ENCODE results near the gene SPAG17.

The SPAG17 gene

DNA sequence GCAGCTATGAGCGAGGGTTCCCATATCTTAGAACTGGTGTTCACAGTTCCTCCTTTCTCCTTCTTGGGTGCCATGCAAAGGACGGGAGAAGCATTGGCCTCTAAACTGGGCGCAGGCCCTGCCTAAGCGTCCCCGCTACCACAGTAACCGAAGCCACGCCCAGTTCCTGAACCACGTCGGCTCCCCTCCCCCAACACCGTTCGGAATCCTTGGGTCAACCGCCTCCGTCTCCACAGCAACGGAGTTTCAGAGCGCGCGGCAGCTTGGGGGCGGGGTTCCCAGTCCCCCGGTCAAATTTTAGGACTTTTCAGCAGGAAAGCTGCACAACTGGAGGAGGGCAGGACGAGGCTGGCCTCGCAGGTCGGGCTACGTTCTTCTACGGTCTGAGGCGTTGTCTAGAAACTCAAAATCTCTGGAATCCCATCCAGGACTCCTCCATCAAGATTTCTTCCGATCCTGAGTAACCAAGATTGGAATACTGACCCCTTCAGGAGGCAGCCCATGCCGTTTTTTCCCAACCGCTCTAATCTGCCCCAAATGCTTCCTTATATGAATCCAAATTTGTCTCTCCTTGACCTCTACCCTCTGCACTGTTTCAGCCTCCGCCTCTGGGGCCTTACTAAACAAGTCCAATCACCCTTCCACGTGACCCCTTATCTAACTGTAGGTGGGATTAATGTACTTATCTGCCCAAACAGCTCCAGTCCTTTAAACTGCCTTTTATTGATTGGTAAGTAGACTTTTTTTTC is at the start of gene SPAG17:
SPAG17 (minus strand) TSS at position 145 of the 749 bp plus-strand sequence; CDS start at position 74, 71 bp downstream.
- peak; percentile 36 for DNase-seq

DNA sequence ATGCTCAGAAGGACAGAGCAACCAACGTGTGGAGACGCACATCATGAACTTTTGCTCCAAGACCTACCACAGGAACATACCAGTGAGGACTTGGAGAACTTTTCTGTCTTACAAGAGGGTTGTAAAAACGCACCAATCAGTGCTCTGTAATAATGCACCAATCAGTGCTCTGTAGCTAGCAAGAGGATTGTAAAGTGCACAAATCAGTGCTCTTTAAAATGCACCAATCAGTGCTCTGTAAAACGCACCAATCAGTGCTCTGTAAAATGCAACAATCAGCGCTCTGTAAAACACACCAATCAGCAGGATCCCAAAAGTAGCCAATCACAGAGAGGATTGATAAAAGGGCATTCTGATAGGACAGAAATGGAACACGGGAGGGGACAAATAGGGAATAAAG is 40.4 kb upstream of the SPAG17 start:
- DNase-seq = no peak

DNA sequence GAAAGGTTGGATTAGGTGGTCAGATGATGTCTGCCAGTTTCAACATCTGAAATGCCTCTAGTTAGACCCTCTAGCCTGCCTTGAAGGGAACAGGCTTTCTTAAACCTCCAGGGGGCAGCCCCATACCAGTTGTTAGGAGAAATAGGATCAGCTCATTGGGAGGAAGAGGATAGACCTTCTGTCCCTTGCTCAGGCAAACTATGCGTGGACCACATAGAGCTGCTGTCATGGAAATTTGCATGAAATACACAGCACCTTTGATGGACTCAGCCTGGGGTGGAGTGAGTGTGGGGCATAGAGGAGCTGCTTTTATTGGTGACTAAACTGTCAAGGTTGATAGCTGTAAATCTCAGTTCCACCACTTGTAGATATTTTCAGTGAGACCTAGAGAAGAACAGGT is 38.4 kb upstream of the SPAG17 start:
- DNase-seq = no peak

DNA sequence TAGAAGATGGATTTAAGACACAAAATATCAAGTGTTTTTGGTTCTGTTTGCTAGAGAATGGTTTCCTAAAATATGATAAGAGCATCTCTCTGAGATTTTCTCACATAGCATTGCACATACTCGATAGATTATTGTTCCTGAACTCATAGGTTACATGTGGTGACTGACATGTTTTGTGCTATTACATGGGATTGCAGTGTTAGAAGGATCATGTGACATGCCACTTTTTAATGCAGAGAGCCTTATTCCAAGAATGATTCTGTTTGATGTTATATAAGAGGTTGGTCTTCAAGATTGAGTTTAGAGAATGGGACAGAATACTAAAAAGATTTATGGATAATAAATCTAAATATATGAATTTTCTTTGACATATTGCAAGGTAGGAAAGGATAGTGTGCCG is 34.4 kb upstream of the SPAG17 start:
- DNase-seq = no peak

DNA sequence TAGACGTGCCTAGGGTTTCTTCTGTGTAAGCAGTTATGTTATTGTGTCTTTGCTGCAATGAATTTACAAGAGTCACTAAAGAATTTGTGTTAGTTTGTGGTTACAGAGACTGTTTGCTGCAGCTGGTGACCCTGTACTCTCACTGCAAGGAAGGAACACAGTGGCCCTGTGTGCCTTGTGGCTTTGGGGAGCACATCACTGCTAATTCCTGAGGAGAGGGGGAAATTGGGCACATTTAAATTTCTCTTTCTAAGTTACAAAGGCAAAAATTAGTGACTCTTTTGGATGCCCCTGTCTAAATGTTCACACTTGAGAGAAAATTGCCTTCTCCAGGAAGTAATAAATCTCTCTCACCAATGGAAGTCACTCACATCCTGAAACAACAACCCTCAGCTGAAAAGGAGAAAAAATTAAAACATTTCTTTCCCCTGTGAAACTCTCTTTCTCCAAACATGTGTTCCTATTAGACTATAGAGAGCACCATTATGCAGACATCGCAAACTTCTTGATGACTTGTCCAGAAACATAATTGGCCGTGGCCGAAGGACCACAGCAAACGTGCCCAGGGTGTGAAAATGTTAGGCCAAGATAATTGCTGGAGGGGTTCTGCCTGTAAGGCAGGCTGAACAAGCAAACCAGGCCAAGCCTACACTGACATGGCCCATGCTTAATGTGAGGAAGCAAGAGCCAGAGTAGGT is 32.3 kb upstream of the SPAG17 start:
- DNase-seq = no peak

DNA sequence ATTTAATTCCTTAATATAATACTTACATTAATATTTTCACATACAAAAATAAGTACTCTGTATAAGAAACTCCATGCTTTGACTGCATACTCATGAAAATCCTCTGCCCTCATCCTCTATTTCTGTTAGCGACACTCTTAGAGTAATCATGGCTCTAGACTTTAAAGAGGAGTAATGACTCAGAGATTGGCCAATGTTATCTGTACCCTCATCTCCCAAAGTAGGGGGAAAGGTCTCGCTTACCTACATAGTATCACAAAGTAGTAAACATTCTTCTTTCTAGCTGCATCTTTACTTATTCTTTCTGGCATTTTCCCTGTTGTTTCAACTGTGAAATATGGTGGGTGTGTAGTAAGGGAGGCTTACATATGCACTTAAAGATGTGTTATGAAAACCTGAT is 29.8 kb upstream of the SPAG17 start:
- no peak for DNase-seq

DNA sequence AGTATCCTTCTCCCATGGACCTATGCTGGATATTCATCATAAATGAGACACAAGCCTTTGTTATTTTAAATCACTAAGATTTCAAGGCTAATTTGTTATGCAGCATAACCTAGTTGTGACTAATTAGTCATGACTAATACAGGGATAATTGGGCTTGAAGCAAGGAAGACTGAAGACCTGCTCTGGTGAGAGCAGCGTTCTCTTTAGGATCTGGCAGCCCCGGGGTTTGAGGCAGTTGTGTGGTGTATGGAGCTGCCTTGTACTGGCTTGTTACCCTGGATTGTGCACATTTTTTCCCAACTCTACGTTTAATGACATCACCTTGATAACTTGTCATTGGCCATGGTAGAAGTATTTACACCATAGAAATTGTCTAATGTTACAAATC is 25.7 kb upstream of the SPAG17 start:
- DNase-seq = no peak

DNA sequence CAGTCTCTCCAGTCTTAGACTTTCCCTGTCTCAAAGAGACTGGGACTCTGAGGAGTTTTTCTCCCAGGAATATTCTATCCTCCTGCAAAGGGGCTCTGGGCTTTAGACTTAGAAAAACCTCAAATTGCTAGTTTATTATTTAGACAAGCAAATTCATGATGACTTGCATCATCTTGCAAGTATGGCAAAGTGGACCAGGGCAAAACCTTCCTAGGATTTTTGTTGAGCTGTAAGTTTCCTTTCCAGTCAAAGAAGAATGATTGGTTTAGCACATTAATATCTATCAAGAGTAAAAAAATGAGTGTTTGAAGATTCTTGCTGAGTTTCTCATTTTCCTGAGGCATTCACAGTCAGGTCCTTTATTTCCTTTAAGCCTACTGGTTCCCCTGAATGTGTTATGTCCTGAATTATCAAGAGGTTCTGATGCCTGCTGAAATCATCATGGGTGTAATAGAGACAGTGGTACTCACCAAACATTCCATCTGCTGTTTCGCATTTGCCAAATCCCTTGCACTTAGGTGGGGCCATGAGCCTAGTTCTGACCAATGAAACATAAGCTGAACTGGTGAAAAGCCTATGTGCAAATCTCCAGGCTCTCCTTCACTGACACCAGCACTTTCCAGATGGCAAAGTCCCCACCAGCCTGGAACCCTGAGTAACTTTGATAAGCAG is 25.2 kb upstream of the SPAG17 start:
- DNase-seq = no peak

DNA sequence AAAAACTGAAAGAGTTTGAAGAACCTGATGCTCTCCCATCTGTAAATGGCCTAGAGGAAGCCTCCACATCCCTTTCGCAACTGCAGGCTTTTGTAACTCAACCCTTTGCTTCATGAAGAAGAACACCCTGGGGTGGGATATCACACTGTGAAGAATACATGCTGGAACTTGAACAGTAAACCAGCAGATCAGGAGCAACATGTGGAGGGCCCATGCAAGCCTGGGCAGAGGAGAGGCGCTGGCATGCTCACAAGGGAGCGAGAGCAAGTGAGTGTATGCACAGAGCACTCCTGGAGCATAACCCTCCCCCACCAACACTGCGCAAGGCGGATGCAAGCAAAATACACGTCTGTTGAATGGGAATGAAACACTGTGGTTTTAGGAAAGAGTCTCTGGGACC is 24.6 kb upstream of the SPAG17 start:
- no peak for DNase-seq

DNA sequence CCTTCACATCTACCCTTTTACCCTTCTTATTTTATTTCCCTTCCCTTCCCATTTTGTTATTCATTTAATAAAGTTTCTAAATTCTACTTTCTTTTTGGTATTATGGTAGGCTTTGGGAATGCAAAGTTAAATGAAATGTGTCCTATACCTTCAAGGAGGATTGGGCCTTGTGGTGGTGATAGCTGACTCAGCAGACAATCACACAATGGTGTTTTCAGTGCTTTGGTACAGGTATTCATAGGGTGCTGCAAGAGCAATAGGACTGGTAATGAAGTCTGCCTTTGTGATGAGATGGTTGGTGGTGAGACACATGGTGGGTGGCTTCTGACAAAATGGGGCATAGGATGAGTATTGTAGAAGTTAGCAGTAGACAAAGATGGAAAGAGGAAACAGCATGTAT is 21.9 kb upstream of the SPAG17 start:
- DNase-seq = no peak

DNA sequence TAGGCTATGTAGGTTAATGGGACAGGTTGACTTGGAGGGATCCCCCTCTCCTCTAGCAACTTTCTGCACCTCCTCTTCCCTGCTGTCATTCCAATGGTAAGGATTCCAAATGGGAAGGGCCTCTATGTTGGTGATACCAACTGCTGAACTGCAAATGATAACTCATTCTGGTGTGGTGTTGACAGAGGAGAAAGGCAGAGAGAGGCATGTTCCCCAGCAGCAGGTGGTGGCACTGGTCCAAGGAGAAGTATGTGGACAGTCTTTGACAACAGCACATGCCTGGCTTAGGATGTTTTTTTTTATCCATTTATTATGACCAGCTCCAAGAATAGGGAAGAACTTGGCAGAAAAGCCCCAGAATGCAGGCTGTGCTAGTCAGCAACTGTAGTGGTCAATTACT is 19.6 kb upstream of the SPAG17 start:
- no peak for DNase-seq

DNA sequence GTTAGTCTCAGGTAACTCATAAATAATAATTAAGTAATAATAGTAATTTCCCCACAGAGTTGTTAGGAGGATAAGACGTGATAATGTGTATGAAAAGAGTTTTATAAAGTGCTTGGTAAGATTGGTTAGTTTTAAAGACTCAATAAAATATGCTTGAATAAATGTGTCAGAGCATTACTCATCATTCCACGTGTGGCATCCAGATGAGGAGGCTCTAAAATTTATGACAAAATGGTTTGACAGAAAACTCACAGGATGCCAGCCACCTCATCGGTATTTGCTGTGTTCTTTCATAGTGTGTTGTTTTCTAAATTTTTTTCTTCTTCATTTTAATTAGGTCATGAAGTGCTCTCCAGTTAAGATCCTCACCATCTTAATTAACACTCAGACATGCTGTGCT is 19.1 kb upstream of the SPAG17 start:
- no peak for DNase-seq

DNA sequence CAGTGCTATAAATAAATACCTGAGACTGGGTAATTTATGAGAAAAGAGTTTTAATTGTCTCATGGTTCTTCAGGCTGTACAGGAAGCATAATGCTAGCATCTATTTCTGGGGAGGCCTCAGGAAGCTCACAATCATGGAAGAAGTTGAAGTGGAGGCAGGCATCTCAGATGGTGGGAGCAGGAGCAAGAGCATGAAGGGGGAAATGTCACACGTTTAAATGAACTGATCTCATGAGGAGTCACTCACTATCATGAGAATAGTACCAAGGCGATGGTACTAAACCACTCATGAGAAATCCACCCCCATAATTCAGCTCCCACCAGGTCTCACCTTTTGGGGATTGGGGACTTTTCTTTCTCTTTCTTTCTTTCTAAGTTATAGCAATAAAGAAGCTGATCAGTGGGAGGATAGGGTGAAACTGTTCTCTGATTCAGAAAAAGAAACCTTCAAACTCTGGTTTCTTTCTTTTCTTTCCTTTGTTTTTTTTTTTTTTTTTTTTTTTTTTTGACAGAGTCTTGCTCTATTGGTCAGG is 17.1 kb upstream of the SPAG17 start:
- no peak for DNase-seq

DNA sequence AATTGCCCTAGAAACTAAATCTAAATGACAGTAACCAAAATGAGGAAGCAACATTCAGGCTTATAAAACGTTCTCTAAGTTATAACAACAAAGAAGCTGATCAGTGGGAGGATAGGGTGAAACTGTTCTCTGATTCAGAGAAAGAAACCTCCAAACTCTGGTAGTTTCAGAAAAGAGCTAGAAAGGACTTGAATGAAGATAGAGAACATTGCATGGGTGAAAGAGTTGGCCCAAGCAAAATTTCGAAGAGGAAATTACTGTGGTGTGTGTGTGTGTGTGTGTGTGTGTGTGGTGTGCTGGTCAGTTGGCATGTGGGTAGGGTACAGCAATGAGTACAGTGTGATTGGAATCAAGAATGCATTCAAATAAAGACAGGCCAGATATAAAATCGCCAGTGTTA is 16.5 kb upstream of the SPAG17 start:
- no peak for DNase-seq

DNA sequence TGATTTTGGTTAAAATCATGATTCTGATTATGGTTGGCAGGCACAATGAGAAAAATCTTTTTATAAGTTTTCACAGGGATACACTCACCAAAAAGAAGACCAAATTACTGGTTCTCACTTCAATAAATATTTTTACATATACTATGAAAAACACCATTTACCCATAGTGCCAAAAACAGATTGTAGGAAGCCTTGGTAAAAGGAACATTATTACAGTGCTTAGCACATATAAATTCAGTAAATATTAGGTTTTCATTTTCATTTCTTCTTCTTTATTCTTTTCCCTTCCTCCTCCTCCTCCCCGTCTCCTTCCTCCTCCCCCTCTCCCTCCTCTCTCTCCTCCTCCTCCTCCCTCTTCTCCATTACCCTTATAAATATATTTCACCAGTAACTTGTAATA is 15.8 kb upstream of the SPAG17 start:
- no peak for DNase-seq

DNA sequence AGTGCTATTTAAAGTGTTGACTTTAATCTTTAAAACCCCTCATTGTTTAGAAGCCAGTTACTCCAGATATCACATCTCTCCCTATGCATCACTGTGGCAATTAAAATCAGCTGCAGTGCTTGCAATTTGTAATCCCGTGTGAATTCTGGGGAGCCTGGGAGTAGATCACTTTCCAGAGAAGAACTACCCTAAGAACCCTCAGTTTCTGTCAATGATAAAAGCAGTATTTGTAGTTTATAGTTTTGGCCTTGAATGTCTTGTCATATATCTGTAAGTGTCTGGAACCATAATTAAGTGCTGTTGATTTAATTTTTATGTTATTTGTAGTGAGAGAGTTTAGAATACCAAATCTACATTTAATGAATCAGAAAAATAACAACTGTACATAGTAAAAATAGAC is 5.5 kb upstream of the SPAG17 start:
- no peak for DNase-seq

DNA sequence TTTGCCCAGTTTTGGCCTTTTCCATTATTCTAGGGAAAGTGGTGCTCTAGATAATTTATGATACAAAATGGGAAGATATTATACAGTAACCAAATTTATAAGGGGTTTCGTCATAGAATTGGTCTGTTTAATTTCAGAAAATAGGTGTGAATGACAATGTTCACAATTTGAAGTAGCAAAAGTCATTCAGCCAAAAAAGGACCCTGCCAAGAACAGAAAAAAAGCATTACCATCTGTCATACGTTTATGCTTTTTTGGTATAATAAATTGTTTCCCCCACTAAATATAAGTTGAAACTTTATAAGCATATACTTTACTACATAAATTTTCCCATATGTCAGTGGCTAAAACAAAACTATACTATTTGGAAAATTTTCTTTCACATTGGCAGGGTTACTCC is 4.5 kb upstream of the SPAG17 start:
- no peak for DNase-seq

DNA sequence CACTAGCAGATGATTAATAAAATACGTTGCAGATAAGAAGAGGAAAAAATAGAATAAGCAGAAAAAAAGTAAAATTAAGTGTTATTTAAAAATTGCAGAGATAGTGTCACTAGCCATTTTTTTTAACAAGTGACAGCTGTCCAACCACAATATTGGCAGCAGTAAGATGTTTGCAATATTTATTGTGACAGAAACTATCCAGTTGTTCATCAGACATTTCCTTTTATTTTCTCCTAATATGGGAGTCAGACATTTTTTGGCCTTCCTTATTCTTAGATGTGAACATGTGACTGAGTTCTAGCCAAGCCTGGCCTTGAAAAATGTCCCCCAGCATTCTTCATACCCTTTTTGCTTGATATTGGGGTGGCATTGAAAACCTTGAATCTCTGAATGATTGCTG is 3.4 kb upstream of the SPAG17 start:
- DNase-seq = no peak

DNA sequence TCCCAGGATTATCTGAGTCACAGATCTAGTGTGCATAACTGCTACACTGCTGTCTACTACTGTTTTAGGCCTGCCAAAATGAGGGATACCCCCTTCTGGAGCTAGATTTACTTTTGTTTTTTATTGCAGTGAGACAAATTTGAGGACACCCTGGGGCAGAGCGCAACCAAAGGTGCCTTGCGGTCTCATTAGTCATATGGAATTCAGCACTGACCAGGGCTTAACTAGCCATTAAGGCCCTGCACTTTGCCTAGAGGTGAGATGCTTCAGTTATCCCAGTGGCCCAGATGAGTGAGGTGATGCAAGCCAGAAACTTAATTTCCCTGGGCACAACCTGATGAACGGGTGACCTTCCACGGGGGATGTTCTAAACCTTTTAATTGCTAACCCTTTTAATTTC is 998 bp upstream of the SPAG17 start:
- no peak for DNase-seq

DNA sequence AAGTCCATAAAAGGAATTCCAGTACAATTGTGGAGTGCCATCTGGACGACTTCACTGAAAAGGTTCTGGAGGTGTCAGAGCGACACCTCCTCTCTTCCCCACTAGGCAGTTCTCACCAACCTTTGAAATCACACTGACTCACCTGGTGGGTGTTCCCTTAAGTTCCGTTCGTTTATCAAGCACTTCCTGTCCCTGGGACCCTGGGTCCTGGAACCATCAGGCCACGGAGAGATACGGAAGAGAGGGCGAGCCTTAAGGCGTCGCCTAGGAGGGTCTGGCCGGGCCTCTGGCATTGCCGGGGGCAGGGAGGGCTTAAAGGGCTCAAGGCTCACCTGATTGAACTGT is 317 bp downstream of the SPAG17 start:
- DNase-seq = no peak

DNA sequence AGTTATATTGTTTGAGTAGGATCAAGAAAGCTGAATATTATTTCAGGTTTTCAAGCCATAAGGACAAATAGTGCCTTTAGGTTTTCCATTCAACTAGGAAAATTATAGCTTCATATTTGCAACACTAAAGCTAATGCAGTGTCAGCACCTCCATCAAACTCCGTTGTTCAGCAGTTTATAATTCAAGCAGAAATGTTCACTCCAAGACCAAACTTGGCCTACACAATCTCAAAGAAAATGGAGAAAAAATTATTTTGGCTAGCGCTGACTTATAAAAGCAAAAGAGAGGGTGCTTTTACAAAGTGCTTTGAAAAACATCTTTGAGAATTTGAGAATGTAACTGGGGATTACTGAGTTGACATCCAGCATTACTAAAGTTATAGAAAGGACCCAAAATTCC is 1.4 kb downstream of the SPAG17 start:
- no peak for DNase-seq

DNA sequence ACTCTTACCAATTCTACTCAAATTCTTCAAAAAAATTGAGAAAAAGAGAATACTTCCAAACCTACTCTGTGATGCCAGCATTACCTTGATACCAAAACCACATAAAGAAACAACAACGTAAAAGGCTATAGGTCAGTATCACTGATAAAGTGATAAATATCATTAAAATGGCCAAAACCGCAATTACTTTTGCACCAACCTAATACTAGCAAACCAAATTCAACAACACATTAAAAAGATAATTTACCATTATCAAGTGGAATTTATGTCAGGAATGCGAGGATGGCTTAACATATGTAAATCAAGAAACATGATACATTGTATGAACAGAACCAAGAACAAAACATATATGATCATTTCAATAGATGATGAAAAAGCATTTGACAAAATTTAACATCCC is 7.0 kb downstream of the SPAG17 start:
- no peak for DNase-seq

DNA sequence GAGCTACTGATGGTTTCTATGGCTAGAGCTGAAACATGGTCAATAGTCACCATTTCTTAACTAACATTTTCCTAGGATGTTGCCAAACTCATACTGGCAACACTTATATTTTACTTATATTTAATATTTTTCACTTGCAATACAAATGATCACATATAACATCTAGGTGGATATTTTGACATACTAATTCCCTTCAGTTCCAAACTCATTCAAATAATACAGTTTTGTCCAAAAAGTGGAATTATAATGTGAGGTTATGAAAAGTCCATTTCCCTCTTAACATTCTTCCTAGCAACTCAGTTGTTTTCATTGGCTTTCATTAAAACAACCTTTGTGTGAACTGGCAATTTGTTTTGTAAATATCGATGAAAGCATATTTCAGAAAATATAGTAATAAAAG is 16.0 kb downstream of the SPAG17 start:
- no peak for DNase-seq

DNA sequence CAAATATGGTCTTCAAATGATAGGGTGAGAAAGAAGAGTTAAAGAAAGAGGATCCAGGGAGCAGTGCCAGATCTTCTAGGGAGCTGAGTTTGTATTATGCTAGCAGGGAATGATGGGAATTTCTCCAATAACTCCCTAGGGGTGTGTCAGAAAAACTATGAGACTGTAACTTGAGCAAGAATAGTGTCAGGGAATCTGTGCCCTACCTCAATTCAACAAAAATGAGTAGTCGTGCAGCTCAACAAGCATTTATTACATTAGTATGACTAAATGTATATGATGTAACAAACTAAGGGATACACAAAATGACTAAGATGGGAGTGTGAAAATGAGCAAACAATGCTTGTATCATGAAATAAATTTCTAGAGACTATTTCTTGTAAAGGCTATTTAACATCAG is 24.2 kb downstream of the SPAG17 start:
- no peak for DNase-seq
